Ishikawa (cell line): ENCODE measurements around the gene ZNHIT1.

ENCODE experiments used
- CEBPB ChIP-seq: IDR thresholded peaks from 2 replicates; pipeline ENCODE4 v1.6.1; 2012
- CREB1 ChIP-seq: IDR thresholded peaks from 2 replicates; pipeline ENCODE4 v1.6.1; 2012; ENCODE audit warnings: low read depth
- EGR1 ChIP-seq: IDR thresholded peaks from 2 replicates; pipeline ENCODE4 v1.6.1; 2012
- EP300 ChIP-seq: IDR thresholded peaks from 2 replicates; pipeline ENCODE4 v1.6.1; 2012; ENCODE audit warnings: borderline replicate concordance
- FOXM1 ChIP-seq: IDR thresholded peaks from 2 replicates; pipeline ENCODE4 v1.6.1; 2012; ENCODE audit warnings: low read depth, borderline replicate concordance
- MAX ChIP-seq: IDR thresholded peaks from 2 replicates; pipeline ENCODE4 v1.6.1; 2012
- NFIC ChIP-seq: IDR thresholded peaks from 2 replicates; pipeline ENCODE4 v1.6.1; 2012
- RAD21 ChIP-seq: IDR thresholded peaks from 2 replicates; pipeline ENCODE4 v1.6.1; 2012; ENCODE audit warnings: low read depth
- REST ChIP-seq: IDR thresholded peaks from 2 replicates; pipeline ENCODE4 v1.6.1; 2012; ENCODE audit warnings: low read depth, mild to moderate bottlenecking
- TAF1 ChIP-seq: IDR thresholded peaks from 2 replicates; pipeline ENCODE4 v1.6.1; 2012; ENCODE audit warnings: low read depth, mild to moderate bottlenecking
- TCF12 ChIP-seq: IDR thresholded peaks from 2 replicates; pipeline ENCODE4 v1.6.1; 2012; ENCODE audit warnings: low read depth
- TEAD4 ChIP-seq: IDR thresholded peaks from 2 replicates; pipeline ENCODE4 v1.6.1; 2012
- USF1 ChIP-seq: IDR thresholded peaks from 2 replicates; pipeline ENCODE4 v1.6.1; 2012
- YY1 ChIP-seq: IDR thresholded peaks from 2 replicates; pipeline ENCODE4 v1.6.1; 2012; ENCODE audit warnings: low read depth
- ZBTB7A ChIP-seq: IDR thresholded peaks from 2 replicates; pipeline ENCODE4 v1.6.1; 2012; ENCODE audit warnings: low read depth

ZNHIT1 gene

GRCh38 chr7:101251871-101252659 lies 34.1 kb downstream of the ZNHIT1 start:
- TF ChIP-seq REST (no peak), EGR1 (no peak), YY1 (0 out of 2 replicates have a peak, but pooled peaks have one; percentile 26), USF1 (peak; percentile 91), TEAD4 (0 out of 2 replicates have a peak, but pooled peaks have one; percentile 5), FOXM1 (no peak), TCF12 (no peak), CEBPB (0 out of 2 replicates have a peak, but pooled peaks have one; percentile 46), CREB1 (no peak), ZBTB7A (no peak), RAD21 (no peak), EP300 (no peak), MAX (peak; percentile 69), TAF1 (peak; percentile 77; the same call in 1 of the 2 replicates), NFIC (no peak)

GRCh38 chr7:101255796-101256195 lies 37.8 kb downstream of the ZNHIT1 start:
- TF ChIP-seq ZBTB7A (no peak), NFIC (no peak)

GRCh38 chr7:101258243-101258731 lies 40.3 kb downstream of the ZNHIT1 start:
- no peak for TF ChIP-seq ZBTB7A
- TF ChIP-seq TCF12 = no peak
- TF ChIP-seq TEAD4 = no peak
- TF ChIP-seq CREB1 = no peak
- TF ChIP-seq USF1 = no peak
- TF ChIP-seq YY1 = no peak
- no peak for TF ChIP-seq TAF1
- no peak for TF ChIP-seq RAD21
- no peak for TF ChIP-seq CEBPB
- no peak for TF ChIP-seq EGR1
- TF ChIP-seq MAX = no peak
- no peak for TF ChIP-seq FOXM1
- TF ChIP-seq EP300 = no peak

- TF ChIP-seq MAX (peak; percentile 81), EGR1 (peak; percentile 89), USF1 (peak; percentile 83)
Measured at GRCh38 chr7:101264102-101264706, 46.2 kb downstream of the ZNHIT1 start.

- TF ChIP-seq MAX = no peak
- TF ChIP-seq USF1 = no peak
- TF ChIP-seq EP300 = no peak
- no peak for TF ChIP-seq FOXM1
- TF ChIP-seq TAF1 = no peak
- TF ChIP-seq YY1 = no peak
- TF ChIP-seq RAD21 = no peak
- TF ChIP-seq TCF12 = no peak
- TF ChIP-seq CREB1 = no peak
- TF ChIP-seq TEAD4 = no peak
- TF ChIP-seq REST = no peak
- no peak for TF ChIP-seq ZBTB7A
- TF ChIP-seq CEBPB = no peak
- no peak for TF ChIP-seq EGR1
- TF ChIP-seq NFIC = no peak
Measured at GRCh38 chr7:101265622-101266516, 47.9 kb downstream of the ZNHIT1 start.
